Hepatocyte (in vitro differentiated cells): ENCODE results near the gene ZNF775.

ENCODE experiments used
- EZH2 ChIP-seq: fragments of 200-600 bp; sonication (generic); IDR thresholded peaks from 2 replicates; pipeline ENCODE4 v1.6.1; 2016; ENCODE audit warnings: antibody characterized with exemption, mild to moderate bottlenecking, borderline replicate concordance
- EZH2phosphoT487 ChIP-seq: fragments of 200-600 bp; sonication (generic); IDR thresholded peaks from one replicate; pipeline ENCODE4 v1.6.1; 2018; ENCODE audit warnings: antibody characterized with exemption, mild to moderate bottlenecking, low read depth, moderate library complexity; ENCODE audit not compliant: unreplicated experiment, severe bottlenecking
- TF ChIP-seq, protein P1 (sequence below): fragments of 200-600 bp; sonication (generic); IDR thresholded peaks from 2 replicates; pipeline ENCODE4 v1.5.1; 2016; ENCODE audit warnings: antibody characterized with exemption, mild to moderate bottlenecking; ENCODE audit not compliant: poor library complexity

DNA sequence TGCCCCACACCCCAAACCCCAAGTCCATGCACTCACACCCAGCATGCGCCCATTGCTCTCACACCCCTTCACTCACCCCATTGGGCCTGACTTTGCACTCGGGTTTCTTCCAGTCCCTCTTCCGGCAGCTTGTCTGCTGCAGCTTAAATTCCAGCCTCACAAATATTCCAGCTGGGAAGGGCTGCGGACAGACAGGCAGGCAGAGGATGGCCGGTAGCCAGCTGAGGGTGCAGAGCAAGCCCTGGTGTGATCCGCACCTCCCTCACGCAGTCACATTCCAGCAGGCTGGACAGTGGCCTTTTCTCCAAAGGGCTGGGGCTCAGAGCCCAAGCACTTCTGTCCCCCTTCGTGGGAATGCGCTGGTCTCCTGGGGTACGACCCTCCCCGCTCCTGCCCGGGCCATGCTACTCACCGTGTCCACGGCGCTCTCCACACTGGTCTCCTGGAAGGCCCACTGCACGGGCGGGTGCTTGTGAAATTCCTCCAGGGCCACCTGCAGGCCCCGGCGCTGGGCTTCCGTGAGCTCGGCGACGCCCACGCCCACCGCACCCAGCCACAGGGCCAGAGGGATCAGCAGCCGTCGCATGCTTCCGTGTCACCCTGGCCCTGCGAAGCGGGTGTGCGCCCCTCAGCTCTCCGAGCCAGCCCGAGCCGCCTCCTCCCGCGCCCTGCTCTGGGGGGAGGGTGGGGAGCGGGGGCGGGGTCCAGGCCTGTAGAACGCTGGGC, 38.9 kb upstream of the ZNF775 start:
- TF ChIP-seq, protein P1, sequence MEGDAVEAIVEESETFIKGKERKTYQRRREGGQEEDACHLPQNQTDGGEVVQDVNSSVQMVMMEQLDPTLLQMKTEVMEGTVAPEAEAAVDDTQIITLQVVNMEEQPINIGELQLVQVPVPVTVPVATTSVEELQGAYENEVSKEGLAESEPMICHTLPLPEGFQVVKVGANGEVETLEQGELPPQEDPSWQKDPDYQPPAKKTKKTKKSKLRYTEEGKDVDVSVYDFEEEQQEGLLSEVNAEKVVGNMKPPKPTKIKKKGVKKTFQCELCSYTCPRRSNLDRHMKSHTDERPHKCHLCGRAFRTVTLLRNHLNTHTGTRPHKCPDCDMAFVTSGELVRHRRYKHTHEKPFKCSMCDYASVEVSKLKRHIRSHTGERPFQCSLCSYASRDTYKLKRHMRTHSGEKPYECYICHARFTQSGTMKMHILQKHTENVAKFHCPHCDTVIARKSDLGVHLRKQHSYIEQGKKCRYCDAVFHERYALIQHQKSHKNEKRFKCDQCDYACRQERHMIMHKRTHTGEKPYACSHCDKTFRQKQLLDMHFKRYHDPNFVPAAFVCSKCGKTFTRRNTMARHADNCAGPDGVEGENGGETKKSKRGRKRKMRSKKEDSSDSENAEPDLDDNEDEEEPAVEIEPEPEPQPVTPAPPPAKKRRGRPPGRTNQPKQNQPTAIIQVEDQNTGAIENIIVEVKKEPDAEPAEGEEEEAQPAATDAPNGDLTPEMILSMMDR: no peak
- TF ChIP-seq EZH2 (no peak), EZH2phosphoT487 (no peak)
